Natural killer cell (primary cell): ENCODE measurements around the gene CFAP157. TPM values are rescaled to one million over a fixed set of nuclear protein-coding genes. Genes with fewer than 3 reads are reported as not detected.
A peak's percentile ranks its signal among the peaks of the same experiment; 100 is the strongest.

Experiments
- ATAC-seq, 3 donors: fragments of 150-1000 bp in 2 of 3; fragments of 200-7000 bp in 1 of 3; cut with Tn5 transposase; 1 replicate in 1 of 3; 2 replicates in 2 of 3; pipeline ENCODE4 v1.10.0; 2021; ENCODE audit warnings: mild to moderate bottlenecking in 2 of 3, moderate library complexity in 2 of 3
- DNase-seq, 2 donors: peaks; one replicate each; pipeline versions ENCODE4 v3.0.0 to v3.0.0-alpha.2; 2013 to 2021; ENCODE audit warnings: mixed read lengths in 1 of 2
- H3K27ac ChIP-seq: one replicate; pipeline ENCODE4 v1.5.1; 2013; ENCODE audit warnings: mild to moderate bottlenecking, low read length
- H3K27me3 ChIP-seq: one replicate; pipeline ENCODE4 v1.6.1; 2013; ENCODE audit warnings: low read length; ENCODE audit not compliant: control insufficient read depth, insufficient read depth
- H3K36me3 ChIP-seq: one replicate; pipeline ENCODE4 v1.6.1; 2013; ENCODE audit warnings: low read length; ENCODE audit not compliant: control insufficient read depth, insufficient read depth
- H3K4me1 ChIP-seq: one replicate; pipeline ENCODE4 v1.6.1; 2013; ENCODE audit warnings: low read length; ENCODE audit not compliant: control insufficient read depth, insufficient read depth
- H3K4me3 ChIP-seq: one replicate; pipeline ENCODE4 v1.5.1; 2013; ENCODE audit warnings: low read length
- H3K9me3 ChIP-seq: one replicate; pipeline ENCODE4 v1.6.1; 2013; ENCODE audit warnings: low read length; ENCODE audit not compliant: control insufficient read depth, insufficient read depth
- H3K27ac Mint-ChIP-seq, 2 donors: one replicate each; pipeline ENCODE4 v1.8.0; 2022; ENCODE audit warnings: mild to moderate bottlenecking in 2 of 2, mixed read lengths in 2 of 2, moderate library complexity in 1 of 2
- H3K27me3 Mint-ChIP-seq, 2 donors: one replicate each; pipeline ENCODE4 v1.8.0; 2022; ENCODE audit warnings: low read depth in 2 of 2, mixed read lengths in 2 of 2
- H3K36me3 Mint-ChIP-seq: one replicate; pipeline ENCODE4 v1.8.0; 2022; ENCODE audit warnings: mixed read lengths
- H3K4me1 Mint-ChIP-seq, 2 donors: one replicate each; pipeline ENCODE4 v1.8.0; 2022; ENCODE audit warnings: mixed read lengths in 2 of 2
- H3K4me3 Mint-ChIP-seq: one replicate; pipeline ENCODE4 v1.8.0; 2022; ENCODE audit warnings: mild to moderate bottlenecking, moderate library complexity, mixed read lengths
- H3K9me3 Mint-ChIP-seq, 2 donors: one replicate each; pipeline ENCODE4 v1.8.0; 2022; ENCODE audit warnings: mixed read lengths in 2 of 2
- CTCF ChIP-seq: fragments of 200-600 bp; IDR thresholded peaks from one replicate; pipeline ENCODE4 v1.8.0; 2022; ENCODE audit warnings: antibody characterized with exemption
- WGBS: methylation state at CpG from one replicate; pipeline ENCODE4 v1.1.7; 2013; ENCODE audit warnings: missing lambda C conversion rate; ENCODE audit not compliant: insufficient coverage; 5-methylcytosine and 5-hydroxymethylcytosine counted together
- intact Hi-C: fragments of 100-400 bp; cut with micrococcal nuclease; formaldehyde crosslinking; loops from one replicate; pipeline ENCODE4 v1.14.2; 2022
- total RNA-seq, 4 donors: library from RNA; stranded (reverse); fragments of 120-200 nt in 1 of 4; gene quantifications; one replicate each; pipeline versions ENCODE4 v1.2.3 to v1.2.4, GENCODE V29; 2013 to 2022

Gene CFAP157
- total RNA-seq, 3 donors from 2014 or later (not counting 1 experiment from before 2014, with no cell fraction given) = not detected

DNA sequence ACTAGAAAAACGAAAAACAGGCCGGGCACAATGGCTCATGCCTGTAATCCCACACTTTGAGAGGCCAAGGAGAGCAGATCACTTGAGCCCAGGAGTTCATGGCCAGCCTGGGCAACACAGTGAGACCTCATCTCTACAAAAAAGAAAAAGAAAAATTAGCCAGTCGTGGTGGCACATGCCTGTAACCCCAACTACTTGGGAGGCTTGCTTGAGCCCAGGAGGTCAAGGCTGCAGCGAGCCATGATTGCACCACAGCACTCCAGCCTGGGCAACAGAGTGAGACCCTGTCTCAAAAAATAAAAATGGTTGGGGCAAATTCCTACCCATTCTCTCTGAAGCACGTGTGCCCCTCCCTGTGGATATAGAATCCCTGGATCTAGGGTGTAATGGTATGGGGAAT lies 8.4 kb upstream of the CFAP157 start:
- H3K27ac Mint-ChIP-seq = peak overlapping the region; percentile 84 to 97
- H3K4me1 Mint-ChIP-seq = peaks cover 8 to 15% of the 10 kb centered on the region in 2 donors
- Histone ChIP-seq H3K27me3 (no peaks in the 10 kb centered on the region), H3K4me1 (peaks cover 13% of the 10 kb centered on the region), H3K4me3 (no peak overlapping the region), H3K36me3 (no peaks in the 10 kb centered on the region), H3K27ac (no peak overlapping the region), H3K9me3 (no peaks in the 10 kb centered on the region)
- ATAC-seq = no peak
- DNase-seq = no peak
- 94% methylated on average over 4 of the region's 5 CpGs for WGBS
- H3K36me3 Mint-ChIP-seq = no peaks in the 10 kb centered on the region
- no peaks in the 10 kb centered on the region for H3K27me3 Mint-ChIP-seq
- H3K4me3 Mint-ChIP-seq = peak overlapping the region; percentile 40
- intact Hi-C loops = loop anchor here (2.0 kb wide), 1 partner anchor 36 kb away; the partner anchor contains the start of gene TOR2A
- no peaks in the 10 kb centered on the region for H3K9me3 Mint-ChIP-seq
- no peak for TF ChIP-seq CTCF

GRCh38 chr9:127698985-127699670 lies 7.7 kb upstream of the CFAP157 start:
- Mint-ChIP-seq H3K4me1 (peaks cover 8 to 15% of the 10 kb centered on the region in 2 donors), H3K27ac (peak overlapping the region; percentile 84 to 97), H3K27me3 (no peaks in the 10 kb centered on the region), H3K9me3 (no peaks in the 10 kb centered on the region), H3K36me3 (no peaks in the 10 kb centered on the region), H3K4me3 (peak overlapping the region; percentile 72)
- H3K9me3 ChIP-seq = no peaks in the 10 kb centered on the region
- whole genome bisulfite sequencing = 15% methylated on average over 41 of the region's 41 CpGs
- peak overlapping the region; percentile 25 for H3K4me3 ChIP-seq
- intact Hi-C loops = loop anchor here (1.0 to 2.0 kb wide), 2 partner anchors 16 to 36 kb away; partner anchors contain the start of genes PTRH1 and TOR2A
- no peaks in the 10 kb centered on the region for H3K36me3 ChIP-seq
- peak overlapping the region; percentile 73 for H3K27ac ChIP-seq
- no peak for TF ChIP-seq CTCF
- DNase-seq (peak; percentile 89 to 92), ATAC-seq (peak; percentile 97 to 99 (median 98))
- no peaks in the 10 kb centered on the region for H3K27me3 ChIP-seq
- H3K4me1 ChIP-seq = peaks cover 13% of the 10 kb centered on the region

GRCh38 chr9:127700140-127700539 lies 6.6 kb upstream of the CFAP157 start:
- Histone ChIP-seq H3K4me1 (peaks cover 13% of the 10 kb centered on the region), H3K36me3 (no peaks in the 10 kb centered on the region), H3K4me3 (no peak overlapping the region), H3K27ac (no peak overlapping the region), H3K27me3 (no peaks in the 10 kb centered on the region), H3K9me3 (no peaks in the 10 kb centered on the region)
- Mint-ChIP-seq H3K36me3 (no peaks in the 10 kb centered on the region), H3K4me1 (peaks cover 8 to 15% of the 10 kb centered on the region in 2 donors), H3K9me3 (no peaks in the 10 kb centered on the region), H3K4me3 (peak overlapping the region; percentile 72), H3K27me3 (no peaks in the 10 kb centered on the region), H3K27ac (peak overlapping the region; percentile 84 to 97)
- 95% methylated on average over 2 of the region's 2 CpGs for WGBS
- intact Hi-C loops = no loop called here
- no peak for DNase-seq
- ATAC-seq = no peak
- no peak for TF ChIP-seq CTCF
